ENCODE measurements around the gene C15orf40.
"Not testable (repeated sequence)": the region's sequence is repeated elsewhere in the genome, so short reads cannot be mapped to it uniquely, and the experiment has no call there.

Gene C15orf40

DNA sequence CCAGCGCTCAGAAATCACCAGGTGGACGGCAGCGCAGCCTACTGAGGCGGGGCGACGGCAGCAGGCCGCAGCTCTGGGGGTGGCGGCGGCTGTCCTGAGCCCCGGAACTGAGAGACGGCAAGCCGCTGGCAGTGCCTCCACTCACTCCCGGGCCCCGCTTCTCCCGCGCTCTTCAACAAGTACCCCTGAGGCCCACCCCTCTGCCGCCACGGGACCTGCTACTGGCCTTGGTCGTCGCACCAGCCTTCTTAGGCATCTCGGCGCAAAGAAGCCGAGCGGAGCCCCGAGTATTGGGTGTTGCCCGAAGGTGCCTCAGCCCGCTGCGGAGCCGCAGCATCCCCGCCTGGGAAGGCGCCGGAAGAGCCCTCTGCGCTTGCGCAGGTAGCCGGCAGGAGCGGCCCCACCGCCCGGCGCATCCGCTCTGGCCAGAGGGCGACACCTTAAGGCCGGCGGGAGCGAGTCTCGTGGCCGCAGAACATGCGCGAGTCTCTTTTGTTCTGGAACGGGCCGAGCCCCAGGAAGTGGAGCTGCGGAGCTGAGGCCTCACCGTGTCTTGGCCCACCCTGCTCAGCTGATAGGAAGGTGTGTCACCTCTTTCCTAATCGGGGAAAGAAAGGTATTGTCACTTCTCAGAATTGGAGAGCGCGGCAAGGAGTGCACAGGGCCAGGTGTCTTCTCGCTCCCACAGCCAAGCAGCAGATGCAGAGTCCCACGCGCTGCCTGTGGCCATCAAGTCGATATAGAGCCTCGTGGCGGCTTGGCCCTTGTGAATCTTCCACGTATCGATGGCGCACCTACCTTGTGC, at the start of gene C15orf40:
Gene C15orf40 (minus strand): TSS at position 369 of the 805 bp plus-strand sequence. CDS start 32 bp downstream, at position 337.
- peak; percentile 78 for DNase-seq

DNA sequence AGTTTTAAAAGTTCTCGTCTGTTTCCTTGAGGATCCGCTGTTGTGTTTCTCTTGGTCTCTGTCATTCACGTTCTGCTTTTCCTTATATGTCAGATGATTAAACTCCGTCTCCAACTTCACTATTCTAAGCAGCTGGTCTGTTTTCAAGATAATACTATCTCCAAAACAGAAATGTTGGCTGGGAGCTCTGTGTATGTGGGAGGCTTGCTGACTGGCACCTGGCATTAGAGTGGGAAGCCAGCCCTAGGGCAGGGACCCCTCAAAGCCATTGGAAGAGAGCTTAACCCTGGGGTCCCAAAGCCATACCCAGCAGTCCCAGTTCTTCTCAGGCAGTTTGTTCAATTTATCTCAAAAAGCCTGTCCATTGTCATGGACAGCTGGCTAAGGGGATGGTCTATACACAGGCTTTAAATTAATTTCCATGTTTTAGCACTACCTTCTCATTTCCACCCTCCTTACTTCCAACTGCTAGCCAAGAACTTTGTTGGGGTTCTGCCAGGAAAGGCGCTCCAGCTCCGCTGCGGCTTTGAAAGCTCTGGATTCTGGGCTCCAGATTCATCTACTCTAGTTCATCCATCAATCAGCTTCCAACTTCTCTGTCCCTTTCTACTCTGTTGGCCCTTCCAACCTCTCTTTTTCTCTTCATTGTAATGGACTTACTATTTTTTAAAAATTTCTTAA, 46.4 kb upstream of the C15orf40 start:
- DNase-seq: no peak

DNA sequence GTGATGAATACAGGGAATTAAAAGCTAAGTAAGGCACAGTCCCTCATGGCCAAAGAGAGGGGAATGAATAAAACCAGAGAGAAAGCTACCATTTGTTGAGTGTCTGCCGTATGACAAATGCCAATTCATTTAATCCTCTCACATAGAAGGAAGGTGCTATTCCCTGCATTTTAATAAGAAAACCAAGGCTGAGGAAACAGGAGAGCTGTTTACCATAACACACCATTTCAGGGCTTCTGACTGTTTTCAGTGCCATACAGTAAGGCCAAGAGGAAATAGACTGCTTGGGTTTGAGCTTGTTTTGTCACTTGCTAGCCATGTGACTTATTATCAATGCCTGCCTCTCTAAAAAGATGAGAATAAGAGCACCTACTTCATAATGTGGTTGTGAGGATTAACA, 45.6 kb upstream of the C15orf40 start:
- DNase-seq: no peak

DNA sequence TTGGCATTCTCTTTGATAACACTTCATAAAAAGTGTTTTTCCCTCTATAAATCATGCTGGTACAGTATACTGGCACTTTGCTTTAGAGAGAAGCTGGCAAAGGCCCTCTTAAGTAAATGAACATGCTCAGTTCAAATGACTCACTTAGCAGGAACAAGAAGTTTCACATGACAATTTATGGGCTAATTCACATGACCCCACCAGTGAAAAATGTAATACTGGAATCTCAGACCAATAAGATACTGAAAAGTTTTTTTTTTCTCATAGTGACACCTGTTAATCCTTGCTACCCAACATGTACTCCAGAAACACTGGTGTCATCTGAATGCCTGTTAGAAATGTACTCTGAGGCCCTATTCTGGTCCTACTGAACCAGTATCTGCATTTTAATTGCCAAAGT, 41.7 kb upstream of the C15orf40 start:
- no peak for DNase-seq

DNA sequence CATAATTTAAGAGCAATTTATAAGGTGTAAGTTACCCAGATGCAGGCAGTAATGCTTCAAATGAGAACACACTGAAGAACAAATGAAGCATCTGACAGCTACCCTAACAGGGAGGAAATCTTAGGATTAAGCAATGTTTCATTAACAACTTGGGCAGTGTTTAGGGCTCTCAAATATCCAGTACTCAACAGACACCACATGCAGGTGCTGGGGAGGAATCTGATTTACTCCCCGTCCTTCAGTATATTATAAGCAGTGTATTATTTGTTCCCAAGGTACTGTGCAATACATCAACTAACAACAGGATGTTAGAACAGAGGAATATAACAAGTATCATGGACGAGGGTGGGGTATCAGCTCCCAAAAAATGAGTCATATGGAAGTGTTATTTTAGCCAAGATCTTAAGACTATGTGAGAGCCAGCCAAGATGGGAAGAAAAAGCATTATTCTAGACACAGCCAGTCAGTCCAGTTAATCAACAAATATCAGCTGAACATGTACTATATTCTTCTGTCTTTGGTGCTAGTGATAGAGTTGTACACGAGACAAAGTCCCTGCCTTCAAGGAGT, 35.2 kb upstream of the C15orf40 start:
- DNase-seq: no peak

DNA sequence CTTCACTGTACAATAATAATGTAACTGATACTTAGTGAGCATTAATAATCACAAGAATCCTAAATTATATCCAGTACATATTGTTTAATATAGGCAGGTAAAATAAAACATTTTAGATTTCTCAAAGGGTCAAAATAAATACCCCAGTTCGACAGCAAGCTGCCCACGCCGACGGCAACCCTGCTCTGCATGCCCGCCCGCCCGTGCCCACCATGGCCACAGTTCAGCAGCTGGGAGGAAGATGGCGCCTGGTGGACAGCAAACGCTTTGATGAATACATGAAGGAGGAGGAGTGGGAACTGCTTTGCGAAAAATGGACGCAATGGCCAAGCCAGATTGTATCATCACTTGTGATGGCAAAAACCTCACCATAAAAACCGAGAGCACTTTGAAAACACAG, 32.7 kb upstream of the C15orf40 start:
- no peak for DNase-seq

DNA sequence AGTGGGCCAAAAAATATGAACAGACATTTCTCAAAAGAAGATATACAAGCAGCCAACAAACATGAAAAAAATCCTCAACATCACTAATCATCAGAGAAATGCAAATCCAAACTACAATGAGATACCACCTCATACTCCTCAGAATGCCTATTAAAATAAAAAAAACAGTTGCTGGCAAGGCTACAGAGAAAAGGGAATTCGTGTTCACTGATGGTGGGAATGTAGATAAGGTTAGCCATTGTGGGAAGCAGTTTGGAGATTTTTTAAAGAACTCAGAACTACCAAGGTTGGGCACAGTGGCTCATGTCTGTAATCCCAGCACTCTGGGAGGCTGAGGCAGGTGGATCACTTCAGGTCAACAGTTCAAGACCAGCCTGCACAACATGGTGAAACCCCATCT, 27.8 kb upstream of the C15orf40 start:
- no peak for DNase-seq

DNA sequence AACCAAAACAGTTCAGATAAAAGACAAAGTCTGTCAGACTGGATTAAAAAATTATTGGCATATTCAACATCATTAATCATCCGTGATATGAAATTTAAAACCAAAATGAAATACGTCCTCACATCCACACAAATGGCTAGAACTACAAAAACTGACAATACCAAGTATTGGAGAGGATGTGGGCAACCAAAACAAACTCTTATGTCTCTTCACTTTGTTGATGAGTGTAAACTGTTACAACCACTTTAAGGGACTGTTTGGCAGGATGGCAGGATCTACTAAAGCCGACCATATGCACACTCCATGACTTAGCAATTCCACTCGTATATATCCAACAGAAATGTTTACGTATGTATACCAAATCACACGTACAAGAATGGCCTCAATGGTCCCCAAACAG, 24.8 kb upstream of the C15orf40 start:
- no peak for DNase-seq

DNA sequence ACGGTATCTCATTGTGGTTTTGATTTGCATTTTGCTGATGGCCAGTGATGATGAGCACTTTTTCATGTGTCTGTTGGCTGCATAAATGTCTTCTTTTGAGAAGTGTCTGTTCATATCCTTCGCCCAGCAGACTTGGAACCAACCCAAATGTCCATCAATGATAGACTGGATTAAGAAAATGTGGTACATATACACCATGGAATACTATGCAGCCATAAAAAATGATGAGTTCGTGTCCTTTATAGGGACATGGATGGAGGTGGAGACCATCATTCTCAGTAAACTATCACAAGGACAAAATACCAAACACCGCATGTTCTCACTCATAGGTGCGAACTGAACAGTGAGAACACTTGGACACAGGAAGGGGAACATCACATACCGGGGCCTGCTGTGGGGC, 19.8 kb upstream of the C15orf40 start:
- DNase-seq: not testable (repeated sequence)

DNA sequence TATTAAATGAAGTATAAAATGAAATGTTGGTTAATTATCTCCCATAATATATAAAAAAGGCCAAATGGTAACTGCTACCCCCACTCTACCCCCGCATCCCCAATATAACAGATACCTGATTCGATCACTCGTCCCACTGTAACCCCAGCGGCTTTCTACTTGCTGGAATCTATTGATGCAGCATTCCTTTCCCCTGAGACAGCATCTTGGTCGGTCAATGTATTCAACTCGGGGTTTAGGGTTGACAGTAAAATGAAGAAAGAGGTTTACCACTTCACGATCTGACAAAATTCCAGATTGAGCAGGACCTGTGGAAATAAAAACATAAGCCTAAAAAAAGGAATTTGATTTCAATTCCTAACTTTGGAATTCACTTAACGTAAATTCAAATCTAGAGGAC, 18.6 kb upstream of the C15orf40 start:
- DNase-seq: peak; percentile 6

DNA sequence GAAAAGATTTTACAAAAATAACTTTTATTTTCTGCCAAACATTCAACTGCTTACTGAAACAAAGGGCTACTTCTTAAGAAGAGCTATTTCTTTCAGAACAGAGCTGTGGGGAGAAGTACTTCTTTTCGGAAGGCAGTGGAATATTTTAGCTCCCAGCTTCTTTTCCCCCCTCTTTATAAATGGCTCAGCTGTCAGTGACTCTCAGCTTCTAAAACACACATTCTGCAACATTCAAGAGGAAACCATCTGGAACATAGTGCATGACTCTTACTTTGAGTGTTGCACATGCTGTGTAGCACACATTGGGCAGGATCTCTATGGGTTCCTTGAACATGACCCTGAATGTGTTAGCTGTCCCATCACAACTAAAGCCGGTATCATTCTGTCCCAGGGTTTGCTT, 7.0 kb upstream of the C15orf40 start:
- no peak for DNase-seq

DNA sequence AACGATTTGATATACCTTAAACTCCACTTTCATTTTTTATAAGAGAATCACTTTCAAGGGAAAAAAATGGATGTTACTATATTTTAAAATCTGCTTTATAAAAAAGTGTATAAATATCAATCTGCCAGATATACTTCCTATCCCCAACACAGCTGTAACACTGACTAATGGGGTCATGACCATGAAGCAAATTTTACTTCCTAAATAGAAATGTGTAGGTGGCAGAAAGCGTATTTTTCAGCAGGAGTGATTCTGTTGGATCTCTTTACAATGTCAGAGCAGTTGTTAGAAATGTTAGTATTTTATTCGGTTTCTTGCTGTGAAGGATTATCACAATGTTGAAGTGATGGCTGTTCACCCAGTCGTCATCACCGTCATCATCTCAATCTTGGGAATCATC, 5.5 kb upstream of the C15orf40 start:
- no peak for DNase-seq

DNA sequence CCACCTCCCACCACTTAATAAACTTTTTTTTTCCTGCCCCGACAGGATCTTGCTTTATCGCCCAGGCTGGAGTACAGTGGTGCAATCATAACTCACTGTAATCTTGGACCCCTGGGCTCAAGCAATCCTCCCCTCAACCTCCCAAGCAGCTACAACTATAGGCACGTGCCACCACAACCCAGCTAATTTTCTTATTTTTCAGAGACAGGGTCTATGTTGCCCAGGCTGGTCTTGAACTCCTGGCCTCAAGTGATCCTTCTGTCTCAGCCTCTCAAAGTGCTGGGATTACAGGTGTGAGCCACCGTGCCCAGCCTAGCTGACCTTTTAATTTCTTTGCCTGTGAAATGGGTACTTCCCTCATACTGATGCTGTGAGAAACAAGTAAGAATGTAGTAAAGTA, 3.9 kb upstream of the C15orf40 start:
- DNase-seq: no peak

DNA sequence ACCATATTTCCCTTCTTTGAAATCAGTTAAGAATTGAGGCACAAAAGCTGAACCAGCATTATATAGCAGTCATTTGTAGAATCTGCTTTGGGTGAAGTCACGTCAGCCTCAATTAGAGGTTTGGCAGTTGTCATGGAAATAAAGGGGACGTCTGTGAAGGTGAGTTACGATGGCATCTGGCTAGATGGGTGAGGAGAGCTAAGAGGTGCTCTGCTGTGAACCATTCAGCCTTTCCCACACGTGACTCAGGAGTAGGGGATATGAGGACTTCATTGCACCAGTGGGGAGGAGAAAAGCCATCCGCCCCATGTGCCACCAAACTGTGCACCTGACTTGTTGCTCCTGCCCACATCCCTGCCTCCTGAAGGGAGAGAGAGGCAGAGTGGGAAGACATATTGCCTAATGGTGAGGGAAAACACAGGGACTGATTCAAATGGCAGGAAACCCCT, 2.8 kb upstream of the C15orf40 start:
- DNase-seq: no peak

DNA sequence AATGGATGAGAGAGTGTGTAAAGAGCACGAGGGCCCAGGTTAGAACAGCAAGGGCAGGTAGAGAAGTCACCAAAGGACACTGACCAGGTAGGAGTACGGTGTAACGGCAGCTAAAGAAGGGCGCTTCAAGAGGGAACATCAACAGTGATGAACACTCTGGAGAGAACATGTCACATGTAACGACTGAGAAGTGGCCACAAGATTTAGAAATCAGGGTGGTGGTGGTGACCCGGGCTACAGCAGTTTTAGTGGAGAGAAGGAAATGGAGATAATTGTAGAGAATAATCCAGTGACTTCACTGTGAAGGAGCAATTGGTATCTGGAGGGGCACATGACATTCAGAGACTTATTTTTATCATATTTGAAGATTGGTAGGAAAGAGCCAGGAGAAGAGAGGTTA, 1.2 kb upstream of the C15orf40 start:
- DNase-seq: no peak

DNA sequence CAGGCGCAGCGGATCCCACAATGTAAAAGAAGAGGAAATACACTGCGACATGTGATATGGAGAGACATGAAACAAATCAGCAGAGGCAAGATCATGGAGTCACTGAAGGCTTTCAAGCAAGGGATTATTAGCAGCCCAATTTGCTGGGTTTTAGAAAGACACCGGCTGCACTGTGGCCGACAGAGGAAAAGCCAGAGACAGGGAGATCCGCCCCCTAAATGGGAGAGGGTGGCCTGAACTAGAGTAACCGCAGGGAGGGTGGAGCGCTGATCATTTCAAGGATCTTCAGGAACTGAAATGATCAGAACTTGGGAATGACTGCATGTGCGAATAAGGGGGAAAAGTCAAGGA, 612 bp upstream of the C15orf40 start:
- DNase-seq: no peak

DNA sequence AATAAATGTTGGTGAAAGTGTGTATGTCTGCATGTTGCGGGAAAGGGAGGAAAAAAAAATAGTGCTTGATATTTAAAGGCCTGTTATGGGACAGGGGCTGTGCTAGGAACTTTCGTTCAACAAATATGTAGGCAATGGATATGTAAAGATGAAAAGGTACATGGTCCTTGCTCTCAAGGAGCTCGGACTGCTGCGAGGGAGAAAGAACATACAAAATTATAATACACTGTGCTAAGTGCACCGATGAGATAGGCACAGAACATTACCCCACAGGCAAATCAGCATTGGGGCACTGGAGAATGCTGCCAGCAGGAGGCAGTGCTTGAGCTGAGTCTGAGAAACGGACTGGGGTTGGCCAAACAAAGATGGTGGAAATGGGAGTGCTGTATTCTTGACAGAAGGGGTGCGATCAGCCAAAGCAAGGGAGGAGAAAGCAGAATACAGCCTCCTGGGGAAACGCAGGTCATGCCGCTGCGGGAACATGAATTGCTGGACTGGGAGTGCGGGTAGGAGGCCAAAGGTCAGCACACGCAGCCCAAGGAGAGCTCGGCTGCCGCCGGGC, 649 bp downstream of the C15orf40 start:
- peak; percentile 6 for DNase-seq

DNA sequence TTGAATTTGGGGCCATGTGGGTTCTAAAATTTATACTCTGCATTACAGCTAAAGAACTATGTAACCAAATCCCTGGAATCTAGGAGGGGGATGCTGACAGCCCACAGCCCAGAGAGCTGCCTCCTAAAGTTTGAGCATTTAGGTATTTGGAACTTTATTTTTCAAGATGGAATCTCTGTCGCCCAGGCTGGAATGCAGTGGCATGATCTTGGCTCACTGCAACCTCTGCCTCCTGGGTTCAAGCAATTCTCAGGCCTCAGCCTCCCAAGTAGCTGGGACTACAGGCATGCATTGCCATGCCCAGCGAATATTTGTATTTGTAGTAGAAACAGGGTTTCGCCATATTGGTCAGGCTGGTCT, 10.8 kb downstream of the C15orf40 start:
- not testable (repeated sequence) for DNase-seq

DNA sequence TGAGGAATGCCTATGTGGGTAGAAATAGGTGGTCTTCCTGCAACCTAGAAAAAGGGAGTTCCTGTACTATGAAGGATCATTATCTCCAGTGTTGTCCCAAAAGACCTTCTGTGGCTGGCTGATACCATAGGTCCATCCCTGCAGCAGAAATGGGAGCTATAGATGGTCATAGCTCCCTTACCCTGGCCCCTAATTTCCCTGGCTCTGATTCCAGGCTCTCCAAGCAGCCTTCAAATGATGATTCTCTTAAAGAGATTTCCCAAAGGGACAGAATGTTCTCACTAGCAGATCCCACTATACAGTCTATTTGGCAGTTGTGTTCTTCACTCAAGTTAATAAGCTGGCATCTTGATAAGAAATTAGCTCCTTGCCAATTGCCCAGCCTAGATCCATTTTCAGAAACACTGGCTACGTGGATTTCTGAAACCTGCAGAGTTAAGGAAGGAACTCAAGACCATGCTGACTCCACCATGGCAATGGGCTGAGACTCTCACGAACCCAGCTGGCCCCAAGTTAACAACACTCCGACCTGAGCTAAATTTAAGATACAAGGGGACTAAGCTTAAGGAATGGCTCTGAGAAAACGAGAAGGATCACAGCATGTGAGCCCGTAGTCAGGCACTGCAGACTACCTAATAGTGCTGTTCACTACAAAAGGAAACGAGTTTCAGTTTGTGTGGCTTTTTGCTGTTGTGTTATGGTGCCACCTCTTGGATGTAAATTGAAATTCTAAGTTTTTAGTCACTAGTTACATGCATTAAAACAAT, 11.4 kb downstream of the C15orf40 start:
- DNase-seq: no peak

DNA sequence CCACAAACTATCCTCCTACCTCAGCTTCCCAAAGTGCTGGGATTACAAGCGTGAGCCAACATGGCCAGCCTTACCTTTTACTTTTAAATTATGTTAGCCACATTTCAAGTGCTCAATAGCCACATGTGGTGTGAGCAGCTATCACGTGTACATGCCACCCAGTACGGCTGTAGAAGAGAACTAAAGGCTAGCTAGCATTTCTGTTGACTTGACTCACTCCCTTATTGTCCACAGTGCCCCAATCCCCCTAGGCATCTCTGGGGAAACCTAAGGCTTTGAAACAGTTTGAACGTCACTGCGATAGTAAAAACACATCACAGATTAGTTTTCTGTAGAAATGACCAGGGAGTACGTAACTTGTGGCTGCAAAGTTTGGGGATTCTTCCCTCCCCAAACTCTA, 12.0 kb downstream of the C15orf40 start:
- DNase-seq: no peak

DNA sequence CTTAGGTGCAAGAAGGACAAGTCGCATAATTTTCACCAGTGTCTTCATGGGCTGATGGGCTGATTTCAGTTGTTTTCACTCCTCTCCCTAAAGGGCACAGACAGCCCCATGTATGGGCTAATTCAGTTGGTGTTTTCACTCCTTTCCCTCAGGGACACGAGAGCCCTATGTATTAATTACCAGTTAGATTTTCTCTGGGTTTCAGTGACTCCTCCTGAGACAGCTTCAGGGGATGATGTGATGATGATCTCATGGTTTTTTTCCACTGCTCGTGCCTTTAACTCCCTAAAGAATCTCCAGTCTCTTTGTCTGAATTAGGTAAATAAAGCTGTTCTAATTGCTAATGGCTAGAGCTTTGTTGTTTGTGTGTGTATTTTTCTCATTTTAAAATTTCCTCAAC, 15.5 kb downstream of the C15orf40 start:
- no peak for DNase-seq

DNA sequence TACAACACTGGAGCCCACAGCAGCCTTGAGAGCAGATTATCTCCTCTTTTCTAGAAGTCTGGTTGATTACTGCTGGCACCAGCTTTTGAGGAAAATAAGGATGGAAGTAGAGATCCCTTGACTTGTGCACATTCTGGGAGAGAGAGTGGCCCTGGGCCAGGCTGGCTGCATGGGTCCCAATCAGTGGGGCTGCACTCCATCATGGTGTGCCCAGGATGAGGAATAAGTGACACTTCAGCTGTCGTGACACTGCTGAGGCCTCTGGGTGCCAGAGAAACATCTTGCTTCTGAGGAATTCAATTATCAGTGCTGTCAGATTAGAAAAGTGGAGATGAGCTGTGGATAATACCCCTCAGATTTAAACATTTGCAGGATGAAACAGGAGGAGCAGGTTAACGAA, 16.4 kb downstream of the C15orf40 start:
- no peak for DNase-seq

DNA sequence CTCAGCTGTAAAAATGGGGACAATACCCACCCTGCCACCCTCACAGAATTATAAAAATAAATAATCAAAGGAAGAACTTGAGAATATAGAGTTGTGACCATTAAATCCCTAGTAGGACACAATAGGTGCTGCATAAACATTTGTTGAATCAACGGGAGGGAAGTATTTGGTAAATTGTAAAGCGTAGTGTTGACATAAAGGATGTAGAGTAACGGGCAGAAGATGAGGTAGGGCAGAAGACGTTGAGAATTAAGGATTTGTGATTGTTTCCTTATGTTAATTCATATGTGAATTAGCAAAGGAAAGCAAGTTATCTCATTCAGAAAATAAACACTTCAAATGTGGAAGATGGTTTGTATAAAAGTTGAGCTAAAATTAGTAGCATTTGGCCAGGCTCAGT, 18.3 kb downstream of the C15orf40 start:
- no peak for DNase-seq

Measured in T1000 (cell line).